BLaER1 (cell line): Measurements from ENCODE around the gene ZNF451.

Experiments
- H3K27ac ChIP-seq: shearing (Covaris generic); formaldehyde crosslinking; 2 replicates; pipeline ENCODE4 v1.8.1; 2022
- H3K27me3 ChIP-seq: shearing (Covaris generic); formaldehyde crosslinking; 2 replicates; pipeline ENCODE4 v1.8.1; 2022
- H3K36me3 ChIP-seq: shearing (Covaris generic); formaldehyde crosslinking; 2 replicates; pipeline ENCODE4 v1.8.1; 2022
- H3K4me1 ChIP-seq: shearing (Covaris generic); formaldehyde crosslinking; 2 replicates; pipeline ENCODE4 v1.8.1; 2022
- H3K4me2 ChIP-seq: shearing (Covaris generic); formaldehyde crosslinking; 2 replicates; pipeline ENCODE4 v1.8.1; 2022
- H3K4me3 ChIP-seq: shearing (Covaris generic); formaldehyde crosslinking; 2 replicates; pipeline ENCODE4 v1.8.1; 2022
- H3K9ac ChIP-seq: shearing (Covaris generic); formaldehyde crosslinking; 2 replicates; pipeline ENCODE4 v1.8.1; 2022
- H3K9me3 ChIP-seq: shearing (Covaris generic); formaldehyde crosslinking; 2 replicates; pipeline ENCODE4 v1.8.1; 2022
- H4K20me1 ChIP-seq: shearing (Covaris generic); formaldehyde crosslinking; 2 replicates; pipeline ENCODE4 v1.8.1; 2022
- Cebpa-rat ChIP-seq: shearing (Covaris generic); IDR thresholded peaks from 2 replicates; pipeline ENCODE4 v1.8.1; 2022

ZNF451 gene

DNA sequence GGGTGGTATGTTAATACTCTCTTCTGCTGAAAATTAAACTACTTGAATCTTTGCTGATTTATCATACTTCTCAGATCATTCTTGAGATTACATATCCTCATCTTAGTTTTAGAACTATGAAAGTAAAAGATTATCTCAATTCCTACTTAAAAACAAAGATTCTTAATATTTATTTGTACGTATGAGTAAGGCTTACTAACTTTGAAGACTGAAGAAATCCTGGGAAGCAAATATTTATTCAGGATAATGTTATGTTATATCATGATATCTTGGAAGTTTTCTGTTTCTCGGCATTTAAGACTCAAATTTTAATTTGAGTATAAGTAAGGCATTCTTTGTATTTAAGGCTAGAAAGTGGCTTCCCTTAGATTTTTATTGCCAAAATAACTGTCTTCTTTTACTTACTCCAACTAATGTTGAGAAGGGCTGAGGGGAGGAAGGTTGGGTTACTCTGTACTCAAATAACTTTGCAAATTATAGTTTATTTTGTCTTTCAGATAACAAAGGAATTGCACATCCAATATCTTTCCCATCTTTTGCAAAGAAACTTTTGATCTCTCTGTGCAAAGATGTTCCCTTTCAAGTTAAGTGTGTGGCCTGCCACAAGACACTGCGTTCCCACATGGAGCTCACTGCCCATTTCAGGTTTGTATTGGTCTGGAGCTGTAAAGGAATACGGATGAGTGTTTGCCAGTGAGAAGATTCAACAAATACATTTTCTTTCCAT lies 51.6 kb downstream of the ZNF451 start:
- no peaks in the 10 kb centered on the region for H3K27me3 ChIP-seq
- TF ChIP-seq Cebpa-rat: no peak
- H3K9me3 ChIP-seq: no peaks in the 10 kb centered on the region
- H3K4me1 ChIP-seq: no peaks in the 10 kb centered on the region
- H3K9ac ChIP-seq: no peak overlapping the region
- H3K4me3 ChIP-seq: no peak overlapping the region
- no peak overlapping the region for H3K4me2 ChIP-seq
- no peaks in the 10 kb centered on the region for H4K20me1 ChIP-seq
- H3K36me3 ChIP-seq: peaks cover 47% of the 10 kb centered on the region
- no peak overlapping the region for H3K27ac ChIP-seq

DNA sequence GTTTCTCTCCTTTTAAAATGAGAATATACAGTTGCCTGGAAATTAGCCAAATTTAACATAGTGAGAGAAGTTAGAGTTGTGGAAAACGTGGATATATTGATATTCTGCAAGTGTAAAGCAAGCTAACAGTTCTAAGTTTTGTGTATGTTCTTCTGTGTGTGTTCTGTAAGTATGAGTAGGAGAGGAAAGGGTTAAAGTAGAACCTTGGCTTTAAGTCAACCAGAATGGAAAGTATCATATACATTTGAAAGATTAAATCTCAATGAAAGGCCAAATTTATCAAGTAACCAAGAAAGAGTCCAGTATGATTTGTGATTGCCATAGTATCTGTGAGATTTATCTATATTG lies 52.2 kb downstream of the ZNF451 start:
- H3K36me3 ChIP-seq: peaks cover 45% of the 10 kb centered on the region
- no peak overlapping the region for H3K4me2 ChIP-seq
- no peak overlapping the region for H3K9ac ChIP-seq

DNA sequence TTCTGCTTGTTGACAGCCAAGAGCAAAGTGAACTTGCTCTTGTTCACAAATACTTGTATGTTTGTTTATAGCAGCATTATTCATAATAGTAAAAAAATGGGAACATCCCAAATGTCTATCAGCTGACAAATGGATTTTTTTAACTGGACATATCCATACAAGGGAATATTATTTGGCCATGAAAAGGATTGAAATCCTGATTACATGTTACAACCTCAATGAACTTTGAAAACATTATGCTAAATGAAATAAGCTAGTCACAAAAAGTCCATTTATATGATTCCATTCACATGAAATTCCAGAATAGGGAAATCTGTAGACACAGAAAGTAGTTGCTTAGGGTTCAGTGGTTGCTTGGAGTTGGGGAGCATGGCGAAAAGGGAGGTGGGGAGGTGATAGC lies 53.7 kb downstream of the ZNF451 start:
- H3K9ac ChIP-seq: no peak overlapping the region
- H3K9me3 ChIP-seq: no peaks in the 10 kb centered on the region
- H3K4me1 ChIP-seq: no peaks in the 10 kb centered on the region
- H3K27ac ChIP-seq: no peak overlapping the region
- no peak overlapping the region for H3K4me2 ChIP-seq
- H4K20me1 ChIP-seq: no peaks in the 10 kb centered on the region
- no peaks in the 10 kb centered on the region for H3K27me3 ChIP-seq
- TF ChIP-seq Cebpa-rat: no peak
- H3K36me3 ChIP-seq: peaks cover 48% of the 10 kb centered on the region
- H3K4me3 ChIP-seq: no peak overlapping the region

More for the DNA sequence above, 52.2 kb downstream of the ZNF451 start:
- Histone ChIP-seq H3K4me1 (no peaks in the 10 kb centered on the region), H4K20me1 (no peaks in the 10 kb centered on the region), H3K4me3 (no peak overlapping the region), H3K9me3 (no peaks in the 10 kb centered on the region), H3K27ac (no peak overlapping the region), H3K27me3 (no peaks in the 10 kb centered on the region)
- TF ChIP-seq Cebpa-rat: no peak

DNA sequence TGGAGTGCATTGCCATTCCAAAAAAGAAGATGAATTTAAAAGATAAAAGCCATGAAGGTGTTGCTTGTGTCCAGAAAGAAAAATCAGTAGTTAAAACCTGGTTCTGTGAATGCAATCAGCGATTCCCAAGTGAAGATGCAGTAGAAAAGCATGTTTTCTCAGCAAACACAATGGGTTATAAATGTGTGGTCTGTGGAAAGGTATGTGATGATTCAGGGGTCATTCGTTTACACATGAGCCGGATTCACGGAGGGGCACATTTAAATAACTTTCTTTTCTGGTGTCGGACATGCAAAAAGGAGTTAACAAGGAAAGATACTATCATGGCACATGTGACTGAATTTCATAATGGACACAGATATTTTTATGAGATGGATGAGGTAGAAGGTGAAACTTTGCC lies 57.4 kb downstream of the ZNF451 start:
- Histone ChIP-seq H3K36me3 (peaks cover 66% of the 10 kb centered on the region), H3K27me3 (no peaks in the 10 kb centered on the region), H4K20me1 (no peaks in the 10 kb centered on the region), H3K4me3 (no peak overlapping the region), H3K9ac (no peak overlapping the region), H3K4me1 (no peaks in the 10 kb centered on the region), H3K27ac (no peak overlapping the region), H3K9me3 (no peaks in the 10 kb centered on the region), H3K4me2 (no peak overlapping the region)
- TF ChIP-seq Cebpa-rat: no peak

DNA sequence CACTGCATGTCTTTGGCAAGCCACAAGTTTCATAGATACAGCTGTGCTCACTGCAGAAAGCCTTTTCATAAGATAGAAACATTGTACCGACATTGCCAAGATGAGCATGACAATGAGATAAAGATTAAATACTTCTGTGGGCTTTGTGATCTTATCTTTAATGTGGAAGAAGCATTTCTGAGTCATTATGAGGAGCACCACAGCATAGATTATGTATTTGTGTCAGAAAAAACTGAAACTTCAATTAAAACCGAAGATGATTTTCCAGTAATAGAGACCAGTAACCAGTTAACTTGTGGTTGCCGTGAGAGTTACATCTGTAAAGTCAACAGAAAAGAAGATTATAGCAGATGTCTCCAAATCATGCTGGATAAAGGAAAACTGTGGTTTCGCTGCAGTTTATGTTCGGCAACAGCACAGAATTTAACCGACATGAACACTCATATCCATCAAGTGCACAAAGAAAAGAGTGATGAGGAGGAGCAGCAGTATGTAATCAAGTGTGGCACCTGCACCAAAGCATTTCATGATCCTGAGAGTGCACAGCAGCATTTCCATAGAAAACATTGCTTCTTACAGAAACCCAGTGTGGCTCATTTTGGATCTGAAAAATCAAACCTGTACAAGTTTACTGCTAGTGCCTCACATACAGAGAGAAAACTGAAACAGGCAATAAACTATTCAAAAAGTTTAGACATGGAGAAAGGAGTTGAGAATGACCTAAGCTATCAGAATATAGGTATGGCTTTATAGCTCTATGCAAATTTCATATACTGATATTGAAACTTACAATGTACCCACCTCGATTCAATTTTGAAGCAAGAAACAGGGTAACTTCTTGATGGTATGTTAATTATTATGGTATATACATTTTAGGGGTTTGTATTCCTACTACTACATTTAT lies 58.2 kb downstream of the ZNF451 start:
- no peak overlapping the region for H3K27ac ChIP-seq
- H4K20me1 ChIP-seq: no peaks in the 10 kb centered on the region
- peaks cover 70% of the 10 kb centered on the region for H3K36me3 ChIP-seq
- TF ChIP-seq Cebpa-rat: no peak
- no peak overlapping the region for H3K4me3 ChIP-seq
- H3K27me3 ChIP-seq: no peaks in the 10 kb centered on the region
- no peak overlapping the region for H3K4me2 ChIP-seq
- H3K4me1 ChIP-seq: no peaks in the 10 kb centered on the region
- no peaks in the 10 kb centered on the region for H3K9me3 ChIP-seq
- no peak overlapping the region for H3K9ac ChIP-seq

DNA sequence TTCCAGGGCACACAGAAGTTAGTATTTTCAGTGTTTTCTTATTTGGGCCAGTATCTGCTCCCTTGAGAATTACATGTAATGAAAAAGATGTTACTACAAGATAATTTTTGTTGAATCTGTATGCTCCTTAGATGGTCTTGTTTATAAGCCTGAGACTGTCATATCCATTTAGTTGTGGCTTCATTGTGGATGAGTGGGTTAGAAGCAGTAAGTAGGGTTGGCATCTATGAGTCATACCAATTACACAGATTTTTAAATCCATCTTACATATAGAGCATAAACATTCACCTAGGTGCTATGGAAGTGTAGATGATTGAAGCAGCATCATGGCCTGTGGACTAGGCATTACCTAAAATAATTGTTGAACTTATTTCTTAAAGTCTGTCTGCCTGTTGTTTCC lies 68.7 kb downstream of the ZNF451 start:
- Histone ChIP-seq H3K27me3 (no peaks in the 10 kb centered on the region), H3K4me3 (no peak overlapping the region), H3K4me1 (no peaks in the 10 kb centered on the region), H4K20me1 (no peaks in the 10 kb centered on the region), H3K36me3 (peaks cover 41% of the 10 kb centered on the region), H3K27ac (no peak overlapping the region), H3K4me2 (no peak overlapping the region), H3K9ac (no peak overlapping the region), H3K9me3 (no peaks in the 10 kb centered on the region)
- TF ChIP-seq Cebpa-rat: no peak

DNA sequence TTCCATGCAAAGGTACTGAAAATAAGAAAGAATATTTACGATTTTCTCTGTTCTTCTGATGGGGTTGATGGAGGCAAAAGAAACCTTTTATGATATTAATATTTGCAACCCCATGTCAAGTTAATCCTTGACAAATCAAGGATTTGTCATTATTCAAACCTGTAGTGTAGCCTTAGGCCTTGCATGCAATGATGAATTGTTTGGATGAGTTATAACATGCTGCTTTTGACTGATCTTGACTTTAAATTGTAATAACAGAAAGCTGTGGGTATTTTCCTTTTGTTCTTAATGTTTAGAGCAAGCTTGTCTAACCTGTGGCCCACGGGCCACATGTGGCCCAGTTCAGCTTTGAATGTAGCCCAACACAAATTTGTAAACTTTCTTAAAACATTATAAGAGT lies 69.1 kb downstream of the ZNF451 start:
- no peak overlapping the region for H3K4me2 ChIP-seq
- no peak overlapping the region for H3K4me3 ChIP-seq
- H3K9ac ChIP-seq: no peak overlapping the region
- TF ChIP-seq Cebpa-rat: no peak
- peaks cover 37% of the 10 kb centered on the region for H3K36me3 ChIP-seq
- no peaks in the 10 kb centered on the region for H4K20me1 ChIP-seq
- H3K9me3 ChIP-seq: no peaks in the 10 kb centered on the region
- no peak overlapping the region for H3K27ac ChIP-seq
- H3K27me3 ChIP-seq: no peaks in the 10 kb centered on the region
- H3K4me1 ChIP-seq: no peaks in the 10 kb centered on the region

DNA sequence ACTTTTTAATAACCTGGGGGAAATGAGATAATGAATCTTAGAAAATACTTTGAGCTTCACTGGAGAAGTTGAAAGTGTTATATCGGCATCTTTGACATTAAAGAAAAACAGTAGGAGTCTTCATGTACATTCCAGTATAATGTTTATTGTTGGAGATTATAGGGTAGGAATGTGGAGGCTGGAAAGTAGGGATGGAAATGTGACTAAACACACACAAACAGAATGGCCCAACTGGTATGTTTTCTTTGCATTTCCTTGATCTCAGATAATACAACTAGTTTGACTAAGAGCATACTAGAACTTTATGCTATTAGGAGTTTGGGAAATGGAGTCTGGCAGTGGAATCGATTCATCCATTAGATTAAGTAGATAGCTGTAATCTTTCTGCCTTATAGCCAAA lies 72.0 kb downstream of the ZNF451 start:
- no peak overlapping the region for H3K4me2 ChIP-seq
- H3K27ac ChIP-seq: no peak overlapping the region
- no peaks in the 10 kb centered on the region for H3K27me3 ChIP-seq
- no peak overlapping the region for H3K4me3 ChIP-seq
- H3K4me1 ChIP-seq: no peaks in the 10 kb centered on the region
- no peak for TF ChIP-seq Cebpa-rat
- H4K20me1 ChIP-seq: no peaks in the 10 kb centered on the region
- no peak overlapping the region for H3K9ac ChIP-seq
- peaks cover 33% of the 10 kb centered on the region for H3K36me3 ChIP-seq
- H3K9me3 ChIP-seq: peaks cover 4% of the 10 kb centered on the region; the same call in 1 of the 2 replicates

DNA sequence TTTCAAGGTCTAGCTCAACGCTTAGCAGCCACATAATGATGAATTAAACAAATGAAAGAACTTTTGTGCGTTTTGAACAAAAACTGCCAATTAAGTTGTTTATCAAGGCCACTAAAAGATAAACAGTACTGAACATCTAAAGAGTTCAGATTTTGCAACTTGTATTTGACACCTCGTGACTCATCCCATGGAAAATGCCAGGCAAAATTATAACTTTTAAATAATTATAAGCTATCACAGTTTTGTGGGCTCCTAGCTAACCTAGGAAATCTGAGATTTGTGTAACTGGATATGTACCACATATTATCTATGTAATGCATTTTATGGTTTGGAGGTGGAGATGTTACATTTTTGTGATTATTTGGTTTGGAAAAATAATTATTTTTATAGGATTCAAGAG lies 72.5 kb downstream of the ZNF451 start:
- H3K27ac ChIP-seq: no peak overlapping the region
- TF ChIP-seq Cebpa-rat: no peak
- no peak overlapping the region for H3K9ac ChIP-seq
- H3K27me3 ChIP-seq: no peaks in the 10 kb centered on the region
- H3K4me1 ChIP-seq: no peaks in the 10 kb centered on the region
- peaks cover 4% of the 10 kb centered on the region; the same call in 1 of the 2 replicates for H3K9me3 ChIP-seq
- no peak overlapping the region for H3K4me2 ChIP-seq
- H4K20me1 ChIP-seq: no peaks in the 10 kb centered on the region
- no peak overlapping the region for H3K4me3 ChIP-seq
- H3K36me3 ChIP-seq: peaks cover 37% of the 10 kb centered on the region

DNA sequence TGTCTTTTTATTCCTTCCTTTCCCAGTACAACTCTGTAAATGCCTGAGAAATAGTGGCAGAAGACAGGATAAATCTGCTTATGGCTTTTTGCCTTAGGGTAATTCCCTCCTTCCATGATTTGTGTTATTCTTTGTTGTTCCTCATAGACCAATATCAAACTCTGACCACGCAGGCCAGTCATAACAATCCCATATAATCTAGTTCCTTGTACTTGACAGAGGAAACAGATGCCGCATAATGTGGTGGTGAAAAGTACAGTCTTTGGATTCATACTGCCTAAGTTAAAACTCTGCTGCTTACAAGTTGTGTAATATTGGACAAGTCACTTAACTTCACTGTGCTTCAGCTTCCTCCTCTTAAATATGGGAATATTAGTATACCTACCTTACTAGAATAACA lies 74.0 kb downstream of the ZNF451 start:
- no peak overlapping the region for H3K4me2 ChIP-seq
- no peak overlapping the region for H3K4me3 ChIP-seq
- no peak for TF ChIP-seq Cebpa-rat
- no peaks in the 10 kb centered on the region for H3K27me3 ChIP-seq
- no peak overlapping the region for H3K27ac ChIP-seq
- H3K4me1 ChIP-seq: no peaks in the 10 kb centered on the region
- H3K9me3 ChIP-seq: peaks cover 4% of the 10 kb centered on the region; the same call in 1 of the 2 replicates
- H4K20me1 ChIP-seq: no peaks in the 10 kb centered on the region
- peaks cover 38% of the 10 kb centered on the region for H3K36me3 ChIP-seq
- H3K9ac ChIP-seq: no peak overlapping the region
